ENCODE results near the gene SPEM1. TPM values are rescaled to one million over a fixed set of nuclear protein-coding genes. Genes with fewer than 3 reads are reported as not detected.

SPEM1 gene
- total and polyA plus RNA-seq, 12 donors: not detected

DNA sequence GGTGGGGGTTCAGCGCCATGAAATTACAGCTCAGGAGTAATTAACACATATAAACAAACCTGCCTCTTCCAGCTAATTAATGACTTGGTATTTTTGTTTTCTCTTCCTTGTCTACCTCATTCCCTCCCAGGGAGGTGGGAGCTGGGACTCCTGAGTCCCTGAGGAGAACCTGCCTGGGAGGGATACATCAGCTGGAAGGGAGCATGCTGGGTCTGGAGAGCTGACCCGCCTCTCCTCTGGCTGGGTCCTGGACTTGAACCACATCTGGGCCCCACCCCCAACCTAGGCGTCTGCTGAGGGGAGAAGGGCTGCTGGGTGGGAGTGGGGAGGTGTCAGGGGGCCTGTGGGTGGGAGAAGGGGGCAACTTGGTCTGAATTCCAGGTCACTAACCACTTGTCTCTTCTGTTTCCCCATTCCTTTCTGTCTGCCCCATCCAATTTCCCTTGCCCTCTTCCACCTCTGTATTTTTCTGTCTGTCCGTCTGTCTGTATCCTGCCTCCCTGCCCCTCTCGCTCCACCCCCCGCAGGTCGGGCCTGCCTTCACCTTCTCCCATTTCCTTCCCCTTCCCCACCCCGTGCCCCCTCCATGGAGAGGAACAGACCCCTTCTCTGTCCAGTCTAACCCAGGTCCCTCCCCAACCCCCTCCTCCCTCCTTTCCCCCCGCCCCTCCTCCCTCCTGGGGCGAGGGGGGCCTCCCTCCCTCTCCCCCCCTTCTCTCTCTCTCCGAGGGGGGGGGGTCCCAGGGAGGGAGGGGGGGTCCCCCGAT is 12.5 kb upstream of the SPEM1 start, which contains the start of gene NLGN2:
Gene NLGN2 (plus strand): TSS at position 361 of the 767 bp plus-strand sequence. CDS start 411 bp downstream, outside the sequence.
- TF ChIP-seq, protein P1, sequence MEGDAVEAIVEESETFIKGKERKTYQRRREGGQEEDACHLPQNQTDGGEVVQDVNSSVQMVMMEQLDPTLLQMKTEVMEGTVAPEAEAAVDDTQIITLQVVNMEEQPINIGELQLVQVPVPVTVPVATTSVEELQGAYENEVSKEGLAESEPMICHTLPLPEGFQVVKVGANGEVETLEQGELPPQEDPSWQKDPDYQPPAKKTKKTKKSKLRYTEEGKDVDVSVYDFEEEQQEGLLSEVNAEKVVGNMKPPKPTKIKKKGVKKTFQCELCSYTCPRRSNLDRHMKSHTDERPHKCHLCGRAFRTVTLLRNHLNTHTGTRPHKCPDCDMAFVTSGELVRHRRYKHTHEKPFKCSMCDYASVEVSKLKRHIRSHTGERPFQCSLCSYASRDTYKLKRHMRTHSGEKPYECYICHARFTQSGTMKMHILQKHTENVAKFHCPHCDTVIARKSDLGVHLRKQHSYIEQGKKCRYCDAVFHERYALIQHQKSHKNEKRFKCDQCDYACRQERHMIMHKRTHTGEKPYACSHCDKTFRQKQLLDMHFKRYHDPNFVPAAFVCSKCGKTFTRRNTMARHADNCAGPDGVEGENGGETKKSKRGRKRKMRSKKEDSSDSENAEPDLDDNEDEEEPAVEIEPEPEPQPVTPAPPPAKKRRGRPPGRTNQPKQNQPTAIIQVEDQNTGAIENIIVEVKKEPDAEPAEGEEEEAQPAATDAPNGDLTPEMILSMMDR (IDR thresholded peaks at IDR 0.05): no peak
- H3K4me3 ChIP-seq: no peak within 1 kb of the TSS
- peaks cover 0 to 17% (median 0%) of the 10 kb centered on the region in 7 donors for H3K27me3 ChIP-seq
- intact Hi-C loops (cut with DNase I): no loop called here
- H3K4me1 ChIP-seq: peaks cover 6 to 19% (median 13%) of the 10 kb centered on the region in 9 donors
- DNase-seq: no peak
- 57 to 60% methylated on average over 10 to 11 of the region's 12 CpGs for WGBS, 2 donors
- H3K27ac ChIP-seq: no peak within 1 kb of the TSS
- H3K9me3 ChIP-seq: no peaks in the 10 kb centered on the region
- peaks cover 0 to 11% (median 0%) of the 10 kb centered on the region in 9 donors for H3K36me3 ChIP-seq
- no peak for ATAC-seq

DNA sequence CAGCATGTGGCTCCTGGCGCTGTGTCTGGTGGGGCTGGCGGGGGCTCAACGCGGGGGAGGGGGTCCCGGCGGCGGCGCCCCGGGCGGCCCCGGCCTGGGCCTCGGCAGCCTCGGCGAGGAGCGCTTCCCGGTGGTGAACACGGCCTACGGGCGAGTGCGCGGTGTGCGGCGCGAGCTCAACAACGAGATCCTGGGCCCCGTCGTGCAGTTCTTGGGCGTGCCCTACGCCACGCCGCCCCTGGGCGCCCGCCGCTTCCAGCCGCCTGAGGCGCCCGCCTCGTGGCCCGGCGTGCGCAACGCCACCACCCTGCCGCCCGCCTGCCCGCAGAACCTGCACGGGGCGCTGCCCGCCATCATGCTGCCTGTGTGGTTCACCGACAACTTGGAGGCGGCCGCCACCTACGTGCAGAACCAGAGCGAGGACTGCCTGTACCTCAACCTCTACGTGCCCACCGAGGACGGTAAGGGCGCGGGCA is 11.8 kb upstream of the SPEM1 start:
- WGBS, 2 donors: 59 to 71% methylated on average over 42 to 58 of the region's 58 CpGs
- peaks cover 0 to 11% (median 0%) of the 10 kb centered on the region in 9 donors for H3K36me3 ChIP-seq
- H3K4me1 ChIP-seq: peaks cover 0 to 13% (median 7%) of the 10 kb centered on the region in 9 donors
- no peak for ATAC-seq
- H3K9me3 ChIP-seq: no peaks in the 10 kb centered on the region
- H3K27ac ChIP-seq: no peak overlapping the region
- H3K4me3 ChIP-seq: no peak overlapping the region
- DNase-seq: no peak
- H3K27me3 ChIP-seq: peaks cover 0 to 17% (median 0%) of the 10 kb centered on the region in 7 donors
- intact Hi-C loops (cut with DNase I): no loop called here
- TF ChIP-seq, protein P1 (IDR thresholded peaks at IDR 0.05): no peak

DNA sequence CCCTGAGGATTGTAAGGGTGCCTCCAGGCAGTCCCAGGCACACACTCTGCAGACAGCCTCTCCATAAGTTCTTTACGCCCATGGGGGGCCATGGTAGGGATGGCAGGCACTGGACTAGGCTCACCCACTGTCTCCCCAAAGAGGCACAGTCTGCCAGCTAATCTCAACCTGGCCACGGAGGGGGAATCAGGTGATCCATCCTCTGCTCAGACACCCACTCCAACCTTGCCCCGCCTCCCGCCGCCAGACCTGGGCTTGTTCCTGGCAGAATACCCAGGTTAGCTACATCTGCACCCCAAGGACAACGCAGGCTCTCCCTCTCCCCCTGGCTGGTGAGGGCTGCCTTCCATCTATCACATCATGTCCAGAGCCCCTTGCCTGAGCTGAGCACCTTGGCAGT is 11.3 kb upstream of the SPEM1 start:
- no peak overlapping the region for H3K4me3 ChIP-seq
- H3K27me3 ChIP-seq: peaks cover 0 to 17% (median 0%) of the 10 kb centered on the region in 7 donors
- WGBS, 2 donors: 75 to 85% methylated on average over 6 of the region's 6 CpGs
- H3K36me3 ChIP-seq: peaks cover 0 to 11% (median 0%) of the 10 kb centered on the region in 9 donors
- DNase-seq: no peak
- no peaks in the 10 kb centered on the region for H3K9me3 ChIP-seq
- H3K4me1 ChIP-seq: peaks cover 0 to 12% (median 6%) of the 10 kb centered on the region in 9 donors
- no peak for ATAC-seq
- intact Hi-C loops (cut with DNase I): no loop called here
- TF ChIP-seq, protein P1 (IDR thresholded peaks at IDR 0.05): no peak
- H3K27ac ChIP-seq: no peak overlapping the region

DNA sequence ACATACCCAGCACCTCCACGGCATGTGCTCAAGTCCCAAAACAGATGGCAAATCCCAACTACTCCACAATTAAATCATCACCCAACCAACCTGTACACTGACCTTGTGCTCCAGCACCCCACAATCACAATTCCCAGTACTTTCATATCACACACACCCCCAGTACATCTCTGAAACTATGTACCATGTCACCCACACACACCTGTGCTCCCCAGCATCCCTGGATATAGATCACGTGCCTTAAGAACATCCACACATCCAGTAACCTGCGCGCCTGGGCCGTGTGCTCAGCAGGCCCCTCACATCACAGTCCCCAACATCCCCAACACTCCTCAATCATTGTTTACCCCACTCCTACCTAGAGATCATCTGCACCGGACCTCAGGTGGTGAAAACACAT is 10.4 kb upstream of the SPEM1 start:
- TF ChIP-seq, protein P1 (IDR thresholded peaks at IDR 0.05): no peak
- H3K27ac ChIP-seq: no peak overlapping the region
- H3K27me3 ChIP-seq: peaks cover 0 to 16% (median 0%) of the 10 kb centered on the region in 7 donors
- intact Hi-C loops (cut with DNase I): no loop called here
- H3K9me3 ChIP-seq: no peaks in the 10 kb centered on the region
- DNase-seq (no peak), ATAC-seq (no peak)
- WGBS, 2 donors: 93 to 96% methylated on average over 6 of the region's 6 CpGs
- H3K36me3 ChIP-seq: peaks cover 0 to 11% (median 0%) of the 10 kb centered on the region in 9 donors
- no peak overlapping the region for H3K4me3 ChIP-seq
- H3K4me1 ChIP-seq: peaks cover 0 to 12% (median 6%) of the 10 kb centered on the region in 9 donors

Data from heart right ventricle (tissue), 16 donors.